Lower leg skin (tissue), 4 donors: Measurements from ENCODE around the gene GGT6. TPM values are rescaled to one million over a fixed set of nuclear protein-coding genes. Genes with fewer than 3 reads are reported as not detected.
"Not testable (repeated sequence)": the region's sequence is repeated elsewhere in the genome, so short reads cannot be mapped to it uniquely, and the experiment has no call there.

Experiments used
- DNase-seq, 2 donors: peaks; one replicate each; pipeline ENCODE4 v3.0.0-alpha.2; 2019; ENCODE audit warnings: low spot score in 2 of 2
- H3K4me3 ChIP-seq: fragments of 200-600 bp; sonication (generic); 2 replicates; pipeline ENCODE4 v1.5.1; 2017; ENCODE audit warnings: mild to moderate bottlenecking, low read depth; ENCODE audit not compliant: poor library complexity, severe bottlenecking
- CTCF ChIP-seq, 3 donors: fragments of 450-650 bp; IDR thresholded peaks; one replicate each; pipeline ENCODE4 v1.5.1; 2016; ENCODE audit warnings: antibody characterized with exemption in 3 of 3, mild to moderate bottlenecking in 3 of 3, moderate library complexity in 2 of 3
- POLR2A ChIP-seq, 2 donors: fragments of 450-650 bp; IDR thresholded peaks; one replicate each; pipeline ENCODE4 v1.6.1; 2016 to 2017; ENCODE audit warnings: antibody characterized with exemption in 2 of 2, mild to moderate bottlenecking in 1 of 2, moderate library complexity in 1 of 2
- WGBS, 2 donors: methylation state at CpG; one replicate each; pipeline ENCODE4 v1.1.5; 2018; 5-methylcytosine and 5-hydroxymethylcytosine counted together
- intact Hi-C: fragments of 100-400 bp; cut with DNase I; formaldehyde crosslinking; loops from one replicate; pipeline ENCODE4 v1.15.0; 2023; ENCODE audit warnings: low total_unique reads
- total RNA-seq, 4 donors: library from RNA; depleted of rRNA; stranded (reverse); fragments of >200 nt; gene quantifications; one replicate each; pipeline ENCODE4 v1.1.0, GENCODE V29; 2016

GGT6 gene
- total RNA-seq, 4 donors from 2014 or later, result 133 to 232 (median 184) TPM

- no peak overlapping the region for H3K4me3 ChIP-seq
- no peak for DNase-seq
- intact Hi-C loops, result no loop called here
- 62 to 81% methylated on average over 3 of the region's 3 CpGs for WGBS, 2 donors
- TF ChIP-seq POLR2A (IDR thresholded peaks at IDR 0.05) (no peak), CTCF (IDR thresholded peaks at IDR 0.05) (no peak)
These were observed 22.8 kb upstream of the GGT6 start for GRCh38 chr17:4583206-4583605.

- no peak for TF ChIP-seq POLR2A (IDR thresholded peaks at IDR 0.05)
- intact Hi-C loops, result no loop called here
These were observed 22.3 kb upstream of the GGT6 start for GRCh38 chr17:4582691-4583090.

GRCh38 chr17:4582101-4582501 is 21.7 kb upstream of the GGT6 start:
- TF ChIP-seq POLR2A (IDR thresholded peaks at IDR 0.05) (no peak), CTCF (IDR thresholded peaks at IDR 0.05) (no peak)
- H3K4me3 ChIP-seq, result no peak overlapping the region
- WGBS, 2 donors, result 50 to 72% methylated on average over 7 of the region's 7 CpGs

More at GRCh38 chr17:4582691-4583090, 22.3 kb upstream of the GGT6 start:
- no peak for DNase-seq
- no peak overlapping the region for H3K4me3 ChIP-seq
- 74 to 84% methylated on average over 8 of the region's 8 CpGs for WGBS, 2 donors

GRCh38 chr17:4580291-4580690 is 19.9 kb upstream of the GGT6 start:
- intact Hi-C loops, result no loop called here
- TF ChIP-seq CTCF (IDR thresholded peaks at IDR 0.05) (no peak), POLR2A (IDR thresholded peaks at IDR 0.05) (no peak)
- no peak for DNase-seq
- no peak overlapping the region for H3K4me3 ChIP-seq
- WGBS, 2 donors, result 50 to 78% methylated on average over 7 of the region's 7 CpGs

More at GRCh38 chr17:4582101-4582501, 21.7 kb upstream of the GGT6 start:
- intact Hi-C loops, result no loop called here
- no peak for DNase-seq

GRCh38 chr17:4579678-4580077 is 19.3 kb upstream of the GGT6 start:
- no peak overlapping the region for H3K4me3 ChIP-seq
- no peak for DNase-seq
- no peak for TF ChIP-seq CTCF (IDR thresholded peaks at IDR 0.05)
- no peak for TF ChIP-seq POLR2A (IDR thresholded peaks at IDR 0.05)
- 58 to 72% methylated on average over 11 of the region's 11 CpGs for WGBS, 2 donors
- intact Hi-C loops, result no loop called here

GRCh38 chr17:4578349-4578748 is 18.0 kb upstream of the GGT6 start:
- DNase-seq, H3K4me3 ChIP-seq, intact Hi-C loops: not testable (repeated sequence)
- WGBS, 2 donors, result 98 to 100% methylated on average over 4 to 16 of the region's 24 CpGs

- TF ChIP-seq POLR2A (IDR thresholded peaks at IDR 0.05) (no peak), CTCF (IDR thresholded peaks at IDR 0.05) (no peak)
- no peak for DNase-seq
- WGBS, 2 donors, result 87 to 94% methylated on average over 8 of the region's 8 CpGs
- intact Hi-C loops, result no loop called here
- no peak overlapping the region for H3K4me3 ChIP-seq
These were observed 17.1 kb upstream of the GGT6 start for GRCh38 chr17:4577386-4577993.
